ENCODE data around the gene ENO1. TPM values are rescaled to one million over a fixed set of nuclear protein-coding genes. Genes with fewer than 3 reads are reported as not detected.
"Not testable (repeated sequence)": the region's sequence is repeated elsewhere in the genome, so short reads cannot be mapped to it uniquely, and the experiment has no call there.

Gene ENO1
- total RNA-seq, 2 donors from 2014 or later: 1,263 to 1,351 TPM

- H3K9me3 Mint-ChIP-seq: peaks cover 10% of the 10 kb centered on the region
- no peak for TF ChIP-seq CTCF (conservative IDR thresholded peaks at IDR 0.05)
- no peak overlapping the region for H3K27ac ChIP-seq (ENCODE audit: low read depth, low read length)
- no peak overlapping the region for H3K4me3 Mint-ChIP-seq
- H3K4me1 ChIP-seq (ENCODE audit: control insufficient read depth, insufficient read depth, low read length): no peaks in the 10 kb centered on the region
- no peaks in the 10 kb centered on the region for H3K27me3 Mint-ChIP-seq (ENCODE audit: insufficient read depth)
- WGBS, 2 experiments (ENCODE audit: insufficient coverage in 1 of 2, insufficient read length in 1 of 2): 93% methylated on average over 11 to 14 of the region's 14 CpGs
- DNase-seq: no peak
- H3K9me3 ChIP-seq (ENCODE audit: control insufficient read depth, low read length): peaks cover 2% of the 10 kb centered on the region
- H3K27me3 ChIP-seq (ENCODE audit: control insufficient read depth, insufficient read depth, low read length, poor library complexity, severe bottlenecking): no peaks in the 10 kb centered on the region
- no peaks in the 10 kb centered on the region for H3K36me3 Mint-ChIP-seq (ENCODE audit: low read depth)
- H3K9ac ChIP-seq (ENCODE audit: extremely low read depth, low read length, poor library complexity, severe bottlenecking): no peak overlapping the region
- H3K4me3 ChIP-seq (ENCODE audit: low read length): no peak overlapping the region
- peaks cover 2% of the 10 kb centered on the region for H3K4me1 Mint-ChIP-seq
- no peak overlapping the region for H3K27ac Mint-ChIP-seq
- no peaks in the 10 kb centered on the region for H3K36me3 ChIP-seq (ENCODE audit: control insufficient read depth, insufficient read depth, low read length)
Measured at GRCh38 chr1:8835941-8836643, 42.4 kb downstream of the ENO1 start.

GRCh38 chr1:8831340-8831739 lies 47.1 kb downstream of the ENO1 start:
- Histone ChIP-seq H3K4me3 (ENCODE audit: low read length) (no peak overlapping the region), H3K4me1 (ENCODE audit: control insufficient read depth, insufficient read depth, low read length) (no peaks in the 10 kb centered on the region), H3K9me3 (ENCODE audit: control insufficient read depth, low read length) (no peaks in the 10 kb centered on the region), H3K36me3 (ENCODE audit: control insufficient read depth, insufficient read depth, low read length) (no peaks in the 10 kb centered on the region), H3K27ac (ENCODE audit: low read depth, low read length) (no peak overlapping the region), H3K9ac (ENCODE audit: extremely low read depth, low read length, poor library complexity, severe bottlenecking) (no peak overlapping the region), H3K27me3 (ENCODE audit: control insufficient read depth, insufficient read depth, low read length, poor library complexity, severe bottlenecking) (no peaks in the 10 kb centered on the region)
- TF ChIP-seq CTCF (conservative IDR thresholded peaks at IDR 0.05): peak; percentile 76
- peak; percentile 58 for DNase-seq
- H3K27me3 Mint-ChIP-seq (ENCODE audit: insufficient read depth): no peaks in the 10 kb centered on the region
- no peak overlapping the region for H3K4me3 Mint-ChIP-seq
- peaks cover 11% of the 10 kb centered on the region for H3K4me1 Mint-ChIP-seq
- WGBS, 2 experiments (ENCODE audit: insufficient coverage in 1 of 2, insufficient read length in 1 of 2): 61 to 80% methylated on average over 2 to 4 of the region's 4 CpGs
- H3K36me3 Mint-ChIP-seq (ENCODE audit: low read depth): no peaks in the 10 kb centered on the region
- no peaks in the 10 kb centered on the region for H3K9me3 Mint-ChIP-seq
- no peak overlapping the region for H3K27ac Mint-ChIP-seq

GRCh38 chr1:8830732-8831131 lies 47.8 kb downstream of the ENO1 start:
- not testable (repeated sequence) for H3K4me3 ChIP-seq (ENCODE audit: low read length); H3K9ac ChIP-seq (ENCODE audit: extremely low read depth, low read length, poor library complexity, severe bottlenecking); H3K36me3 Mint-ChIP-seq (ENCODE audit: low read depth); H3K9me3 ChIP-seq (ENCODE audit: control insufficient read depth, low read length); H3K4me1 ChIP-seq (ENCODE audit: control insufficient read depth, insufficient read depth, low read length); H3K27ac ChIP-seq (ENCODE audit: low read depth, low read length); H3K4me3 Mint-ChIP-seq; H3K27me3 Mint-ChIP-seq (ENCODE audit: insufficient read depth); H3K27me3 ChIP-seq (ENCODE audit: control insufficient read depth, insufficient read depth, low read length, poor library complexity, severe bottlenecking); H3K27ac Mint-ChIP-seq; H3K9me3 Mint-ChIP-seq; H3K36me3 ChIP-seq (ENCODE audit: control insufficient read depth, insufficient read depth, low read length); DNase-seq
- peaks cover 11% of the 10 kb centered on the region for H3K4me1 Mint-ChIP-seq
- WGBS, 2 experiments (ENCODE audit: insufficient coverage in 1 of 2, insufficient read length in 1 of 2): 84 to 85% methylated on average over 9 to 10 of the region's 10 CpGs
